Osteoblast (primary cell): ENCODE data around the gene CREB5. TPM values are rescaled to one million over a fixed set of nuclear protein-coding genes. Genes with fewer than 3 reads are reported as not detected.

ENCODE experiments used
- DNase-seq: peaks from one replicate; pipeline ENCODE4 v3.0.0; 2011; ENCODE audit warnings: low spot score, mixed read lengths; ENCODE audit not compliant: insufficient read length; ENCODE audit errors: missing footprints
- H2AFZ ChIP-seq: 2 replicates; pipeline ENCODE4 v1.6.0; 2011; ENCODE audit warnings: mild to moderate bottlenecking, low read length
- H3K27ac ChIP-seq: 2 replicates; pipeline ENCODE4 v1.5.1; 2011; ENCODE audit warnings: mild to moderate bottlenecking, low read depth, low read length, moderate library complexity
- H3K27me3 ChIP-seq: 2 replicates; pipeline ENCODE4 v1.6.0; 2012; ENCODE audit warnings: mild to moderate bottlenecking, control low read depth, inconsistent platforms, low read length, moderate library complexity; ENCODE audit not compliant: insufficient read depth
- H3K36me3 ChIP-seq: 2 replicates; pipeline ENCODE4 v1.5.1; 2011; ENCODE audit warnings: mild to moderate bottlenecking, low read length, control low read depth, moderate library complexity; ENCODE audit not compliant: insufficient read depth
- H3K4me1 ChIP-seq: 2 replicates; pipeline ENCODE4 v1.5.1; 2011; ENCODE audit warnings: mild to moderate bottlenecking, low read length, control low read depth, moderate library complexity; ENCODE audit not compliant: insufficient read depth
- H3K4me2 ChIP-seq: 2 replicates; pipeline ENCODE4 v1.6.0; 2011; ENCODE audit warnings: mild to moderate bottlenecking, low read length; ENCODE audit not compliant: insufficient read depth
- H3K4me3 ChIP-seq: fragments of 200-600 bp; sonication (generic); 3 replicates; pipeline ENCODE4 v1.5.1; 2012; ENCODE audit warnings: mild to moderate bottlenecking, low read length, inconsistent platforms; ENCODE audit not compliant: insufficient read depth
- H3K79me2 ChIP-seq: 2 replicates; pipeline ENCODE4 v1.6.0; 2012; ENCODE audit warnings: mild to moderate bottlenecking, low read length, control low read depth, inconsistent platforms; ENCODE audit not compliant: insufficient read depth
- H3K9me3 ChIP-seq: 2 replicates; pipeline ENCODE4 v1.5.1; 2011; ENCODE audit warnings: low read depth, low read length, control low read depth
- H4K20me1 ChIP-seq: 2 replicates; pipeline ENCODE4 v1.6.0; 2012; ENCODE audit warnings: mild to moderate bottlenecking, low read length, control low read depth; ENCODE audit not compliant: insufficient read depth
- total RNA-seq: library from RNA; depleted of rRNA; stranded (reverse); fragments of >200 nt; gene quantifications from 2 replicates; pipeline ENCODE4 v1.2.3, GENCODE V29; 2012
- TF ChIP-seq, protein P1 (sequence below): IDR thresholded peaks from 2 replicates; pipeline ENCODE4 v1.5.1; 2011; ENCODE audit warnings: mild to moderate bottlenecking, low read depth, low read length, moderate library complexity; ENCODE audit errors: extremely low read depth

Gene CREB5
- total RNA-seq, 1 donor = 5.1 TPM

DNA sequence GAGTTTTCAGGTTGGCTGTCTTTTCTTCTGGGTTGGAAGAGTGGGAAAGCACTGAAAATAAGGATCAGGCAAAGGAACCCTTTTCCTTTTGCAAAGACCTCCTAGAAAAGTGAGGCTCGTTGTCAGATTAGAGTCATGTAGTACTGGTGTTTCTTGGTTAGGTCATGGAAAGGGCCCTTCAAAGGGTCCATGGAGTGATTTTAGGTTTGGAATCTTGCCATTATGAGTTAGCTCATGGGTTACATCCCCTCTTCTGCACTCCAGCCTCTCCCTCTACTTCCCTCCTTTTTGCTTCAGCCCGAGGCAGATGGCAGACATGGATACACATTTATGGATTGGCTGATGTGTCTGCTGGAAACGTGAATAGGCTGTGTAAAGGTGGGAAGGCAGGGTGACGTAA, 47.0 kb downstream of the CREB5 start:
- Histone ChIP-seq H3K4me2 (no peak overlapping the region), H3K4me1 (no peaks in the 10 kb centered on the region), H3K27me3 (no peaks in the 10 kb centered on the region)

DNA sequence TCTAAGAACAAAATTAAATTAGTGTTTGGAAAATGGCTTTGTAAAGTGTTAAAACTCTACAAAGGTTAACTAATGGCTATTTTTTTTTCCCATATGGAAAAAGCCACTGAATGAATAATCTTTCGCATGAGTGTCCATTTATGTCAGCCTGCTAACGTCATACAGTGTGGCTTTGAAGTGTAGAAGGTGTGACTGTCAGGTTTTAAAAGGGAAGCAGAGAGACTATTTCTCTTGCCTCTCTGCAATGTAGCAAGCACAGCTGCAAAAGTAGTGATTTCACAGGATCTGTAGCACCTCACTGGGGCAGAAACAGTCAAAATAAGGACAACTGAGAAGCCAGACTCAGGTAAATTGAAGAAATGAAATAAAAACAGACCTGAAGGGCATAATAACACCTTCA, 53.4 kb downstream of the CREB5 start:
- H3K27ac ChIP-seq = no peak overlapping the region
- H3K36me3 ChIP-seq = no peaks in the 10 kb centered on the region
- no peak overlapping the region for H3K4me3 ChIP-seq
- no peak overlapping the region for H3K4me2 ChIP-seq
- no peak overlapping the region for H2AFZ ChIP-seq
- H3K9me3 ChIP-seq = no peaks in the 10 kb centered on the region
- no peak for DNase-seq
- TF ChIP-seq, protein P1, sequence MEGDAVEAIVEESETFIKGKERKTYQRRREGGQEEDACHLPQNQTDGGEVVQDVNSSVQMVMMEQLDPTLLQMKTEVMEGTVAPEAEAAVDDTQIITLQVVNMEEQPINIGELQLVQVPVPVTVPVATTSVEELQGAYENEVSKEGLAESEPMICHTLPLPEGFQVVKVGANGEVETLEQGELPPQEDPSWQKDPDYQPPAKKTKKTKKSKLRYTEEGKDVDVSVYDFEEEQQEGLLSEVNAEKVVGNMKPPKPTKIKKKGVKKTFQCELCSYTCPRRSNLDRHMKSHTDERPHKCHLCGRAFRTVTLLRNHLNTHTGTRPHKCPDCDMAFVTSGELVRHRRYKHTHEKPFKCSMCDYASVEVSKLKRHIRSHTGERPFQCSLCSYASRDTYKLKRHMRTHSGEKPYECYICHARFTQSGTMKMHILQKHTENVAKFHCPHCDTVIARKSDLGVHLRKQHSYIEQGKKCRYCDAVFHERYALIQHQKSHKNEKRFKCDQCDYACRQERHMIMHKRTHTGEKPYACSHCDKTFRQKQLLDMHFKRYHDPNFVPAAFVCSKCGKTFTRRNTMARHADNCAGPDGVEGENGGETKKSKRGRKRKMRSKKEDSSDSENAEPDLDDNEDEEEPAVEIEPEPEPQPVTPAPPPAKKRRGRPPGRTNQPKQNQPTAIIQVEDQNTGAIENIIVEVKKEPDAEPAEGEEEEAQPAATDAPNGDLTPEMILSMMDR = no peak
- H3K27me3 ChIP-seq = no peaks in the 10 kb centered on the region
- peaks cover 7% of the 10 kb centered on the region for H3K4me1 ChIP-seq
- no peaks in the 10 kb centered on the region for H4K20me1 ChIP-seq
- no peaks in the 10 kb centered on the region for H3K79me2 ChIP-seq

More for the DNA sequence above, 47.0 kb downstream of the CREB5 start:
- no peaks in the 10 kb centered on the region for H4K20me1 ChIP-seq
- TF ChIP-seq, protein P1 = no peak
- H3K27ac ChIP-seq = no peak overlapping the region
- DNase-seq = no peak
- no peak overlapping the region for H2AFZ ChIP-seq
- H3K36me3 ChIP-seq = no peaks in the 10 kb centered on the region
- H3K9me3 ChIP-seq = no peaks in the 10 kb centered on the region
- no peaks in the 10 kb centered on the region for H3K79me2 ChIP-seq
- no peak overlapping the region for H3K4me3 ChIP-seq

DNA sequence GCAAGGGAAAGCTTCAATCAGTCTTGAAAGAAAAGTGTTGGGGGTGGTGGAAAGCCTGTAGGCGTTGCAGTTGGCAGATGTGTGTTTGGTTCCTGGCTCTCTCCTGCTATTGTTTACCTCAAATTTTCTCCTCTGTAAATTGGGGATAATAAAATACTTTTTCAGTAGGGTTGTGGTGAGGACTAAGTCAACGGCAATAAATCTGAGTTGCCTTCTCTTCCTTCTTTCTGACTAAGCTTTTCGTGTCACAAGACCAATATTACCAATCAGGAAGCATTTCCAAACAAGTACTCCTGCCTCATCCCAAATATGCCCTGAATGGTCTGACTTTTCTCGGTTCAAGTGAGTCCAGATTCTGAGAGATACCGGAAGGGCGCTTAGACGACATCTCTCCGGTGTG, 54.0 kb downstream of the CREB5 start:
- H2AFZ ChIP-seq = peak overlapping the region; percentile 48
- H3K79me2 ChIP-seq = no peaks in the 10 kb centered on the region
- TF ChIP-seq, protein P1 = no peak
- peaks cover 7% of the 10 kb centered on the region for H3K4me1 ChIP-seq
- no peak overlapping the region for H3K4me3 ChIP-seq
- no peak overlapping the region for H3K27ac ChIP-seq
- H4K20me1 ChIP-seq = no peaks in the 10 kb centered on the region
- peak overlapping the region; percentile 35 for H3K4me2 ChIP-seq
- no peak for DNase-seq
- no peaks in the 10 kb centered on the region for H3K27me3 ChIP-seq
- H3K9me3 ChIP-seq = no peaks in the 10 kb centered on the region
- no peaks in the 10 kb centered on the region for H3K36me3 ChIP-seq

DNA sequence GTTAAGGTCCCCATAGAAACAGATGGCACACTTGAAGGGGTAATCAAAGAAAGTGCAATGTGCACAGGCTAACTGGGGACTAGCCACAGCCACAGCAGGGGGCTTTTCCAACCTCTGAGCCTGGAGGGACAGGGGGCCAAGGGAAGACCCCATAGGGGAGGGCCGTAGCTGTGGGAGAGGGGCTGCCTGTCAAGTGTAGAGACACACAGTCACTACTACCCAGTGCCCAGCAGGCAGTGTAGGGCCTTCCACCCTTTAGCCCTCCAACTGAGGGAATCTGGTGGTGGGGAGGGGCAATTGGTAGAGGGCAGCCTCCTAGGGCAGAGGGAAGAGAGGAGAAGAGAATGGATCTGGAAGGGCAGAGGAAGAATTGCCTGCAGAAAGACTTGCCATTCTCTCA, 54.6 kb downstream of the CREB5 start:
- no peaks in the 10 kb centered on the region for H4K20me1 ChIP-seq
- H3K4me1 ChIP-seq = peaks cover 7% of the 10 kb centered on the region
- H2AFZ ChIP-seq = no peak overlapping the region
- H3K27ac ChIP-seq = no peak overlapping the region
- H3K4me2 ChIP-seq = no peak overlapping the region
- H3K4me3 ChIP-seq = no peak overlapping the region
- H3K9me3 ChIP-seq = no peaks in the 10 kb centered on the region
- DNase-seq = no peak
- TF ChIP-seq, protein P1 = no peak
- H3K36me3 ChIP-seq = no peaks in the 10 kb centered on the region
- H3K27me3 ChIP-seq = no peaks in the 10 kb centered on the region
- no peaks in the 10 kb centered on the region for H3K79me2 ChIP-seq
